Effector CD4-positive, alpha-beta T cell (primary cell): Measurements from ENCODE around the gene RAG1.
"Not testable (repeated sequence)": the region's sequence is repeated elsewhere in the genome, so short reads cannot be mapped to it uniquely, and the experiment has no call there.

ENCODE experiments used
- DNase-seq: peaks from one replicate; pipeline ENCODE4 v3.0.0-alpha.2; 2020
- total RNA-seq: gene quantifications from one replicate; lab custom pipeline; 2026; lab: John Stamatoyannopoulos, UW

Gene RAG1
- total RNA-seq = 0.56 reads per million

- DNase-seq = no peak
These were observed at the start of gene RAG1 for GRCh38 chr11:36567694-36568093. TSS of gene RAG1 (plus strand) at chr11:36568007. CDS start at chr11:36573305, 5,298 bp downstream.

GRCh38 chr11:36530840-36531239 lies 37.0 kb upstream of the RAG1 start:
- no peak for DNase-seq

- no peak for DNase-seq
These were observed 34.7 kb upstream of the RAG1 start for GRCh38 chr11:36532941-36533601.

- DNase-seq = no peak
These were observed 33.4 kb upstream of the RAG1 start for GRCh38 chr11:36534276-36534840.

- DNase-seq = no peak
These were observed 26.8 kb upstream of the RAG1 start for GRCh38 chr11:36540998-36541397.

GRCh38 chr11:36550385-36551115 lies 17.3 kb upstream of the RAG1 start:
- no peak for DNase-seq

GRCh38 chr11:36557390-36557789 lies 10.4 kb upstream of the RAG1 start:
- not testable (repeated sequence) for DNase-seq

GRCh38 chr11:36557991-36558390 lies 9.8 kb upstream of the RAG1 start:
- no peak for DNase-seq

GRCh38 chr11:36558571-36559413 lies 9.0 kb upstream of the RAG1 start:
- DNase-seq = no peak

- peak; percentile 9 for DNase-seq
These were observed 3.3 kb upstream of the RAG1 start for GRCh38 chr11:36564376-36565030.

- no peak for DNase-seq
These were observed 2.7 kb upstream of the RAG1 start for GRCh38 chr11:36565031-36565610.

GRCh38 chr11:36566407-36567053 lies 1.3 kb upstream of the RAG1 start:
- DNase-seq = no peak

- DNase-seq = no peak
These were observed 1.3 kb downstream of the RAG1 start for GRCh38 chr11:36569095-36569494.

- DNase-seq = no peak
These were observed 6.7 kb downstream of the RAG1 start for GRCh38 chr11:36574486-36574885.

- DNase-seq = no peak
These were observed 9.6 kb downstream of the RAG1 start for GRCh38 chr11:36577373-36577772.

- no peak for DNase-seq
These were observed 10.1 kb downstream of the RAG1 start for GRCh38 chr11:36577859-36578258.

- no peak for DNase-seq
These were observed 10.7 kb downstream of the RAG1 start for GRCh38 chr11:36578458-36578857.

GRCh38 chr11:36581536-36581935 lies 13.7 kb downstream of the RAG1 start:
- DNase-seq = no peak

- no peak for DNase-seq
These were observed 15.9 kb downstream of the RAG1 start for GRCh38 chr11:36583667-36584066.

- no peak for DNase-seq
These were observed 18.7 kb downstream of the RAG1 start for GRCh38 chr11:36586543-36586942.

- DNase-seq = no peak
These were observed 20.3 kb downstream of the RAG1 start for GRCh38 chr11:36588099-36588498.

GRCh38 chr11:36590513-36590912 lies 22.7 kb downstream of the RAG1 start:
- DNase-seq = no peak
